DOHH2 (cell line): Measurements from ENCODE around the gene RTTN.

Experiments used
- H3F3A ChIP-seq: fragments of 200-600 bp; sonication (generic), shearing (Covaris generic); 2 replicates; pipeline ENCODE4 v1.6.0; 2016; ENCODE audit warnings: antibody characterized with exemption, mild to moderate bottlenecking; ENCODE audit not compliant: control insufficient read depth, insufficient read depth
- H3K27ac ChIP-seq: fragments of 200-600 bp; sonication (generic); 2 replicates; pipeline ENCODE4 v1.5.1; 2014; ENCODE audit warnings: low read depth, mild to moderate bottlenecking, low read length, moderate library complexity
- H3K27me3 ChIP-seq: fragments of 200-600 bp; sonication (generic); 2 replicates; pipeline ENCODE4 v1.6.1; 2014; ENCODE audit warnings: mild to moderate bottlenecking, low read length, mixed read lengths; ENCODE audit not compliant: control insufficient read depth
- H3K36me3 ChIP-seq: fragments of 200-600 bp; sonication (generic); 2 replicates; pipeline ENCODE4 v1.6.1; 2014; ENCODE audit warnings: mild to moderate bottlenecking, low read length, moderate library complexity, mixed read lengths; ENCODE audit not compliant: control insufficient read depth
- H3K4me1 ChIP-seq: fragments of 200-600 bp; sonication (generic); 2 replicates; pipeline ENCODE4 v1.6.1; 2014; ENCODE audit warnings: mild to moderate bottlenecking, low read length, mixed read lengths; ENCODE audit not compliant: control insufficient read depth
- H3K4me2 ChIP-seq: fragments of 200-600 bp; sonication (generic); 2 replicates; pipeline ENCODE4 v1.6.0; 2014; ENCODE audit warnings: mild to moderate bottlenecking, low read length, moderate library complexity
- H3K4me3 ChIP-seq: fragments of 200-600 bp; sonication (generic); 2 replicates; pipeline ENCODE4 v1.5.1; 2014; ENCODE audit warnings: mild to moderate bottlenecking, low read length, mixed read lengths
- H3K79me2 ChIP-seq: fragments of 200-600 bp; sonication (generic); 2 replicates; pipeline ENCODE4 v1.6.1; 2014; ENCODE audit warnings: mild to moderate bottlenecking, low read length, mixed read lengths; ENCODE audit not compliant: control insufficient read depth
- H3K9me2 ChIP-seq: fragments of 200-600 bp; sonication (generic); replicated peaks from 2 replicates; pipeline ENCODE4 v1.6.1; 2014; ENCODE audit warnings: mild to moderate bottlenecking, low read length, mixed read lengths; ENCODE audit not compliant: control insufficient read depth
- H3K9me3 ChIP-seq: fragments of 200-600 bp; sonication (generic); 2 replicates; pipeline ENCODE4 v1.6.1; 2014; ENCODE audit warnings: antibody characterized with exemption, low read length, mixed read lengths; ENCODE audit not compliant: control insufficient read depth, insufficient read depth
- H4K20me1 ChIP-seq: fragments of 200-600 bp; sonication (generic); 2 replicates; pipeline ENCODE4 v1.6.0; 2014; ENCODE audit warnings: low read depth, mild to moderate bottlenecking, antibody characterized with exemption, low read length, moderate library complexity; ENCODE audit not compliant: control insufficient read depth, insufficient read depth
- EZH2phosphoT487 ChIP-seq: fragments of 200-600 bp; sonication (generic); IDR thresholded peaks from 2 replicates; pipeline ENCODE4 v1.6.1; 2017; ENCODE audit warnings: borderline replicate concordance, mild to moderate bottlenecking, antibody characterized with exemption, low read length, moderate library complexity, mixed read lengths
- TF ChIP-seq, protein P1 (sequence below): fragments of 200-600 bp; sonication (generic); IDR thresholded peaks from one replicate; pipeline ENCODE4 v1.5.1; 2014; ENCODE audit warnings: antibody characterized with exemption, mild to moderate bottlenecking, low read depth, low read length; ENCODE audit not compliant: poor library complexity, severe bottlenecking

RTTN gene

DNA sequence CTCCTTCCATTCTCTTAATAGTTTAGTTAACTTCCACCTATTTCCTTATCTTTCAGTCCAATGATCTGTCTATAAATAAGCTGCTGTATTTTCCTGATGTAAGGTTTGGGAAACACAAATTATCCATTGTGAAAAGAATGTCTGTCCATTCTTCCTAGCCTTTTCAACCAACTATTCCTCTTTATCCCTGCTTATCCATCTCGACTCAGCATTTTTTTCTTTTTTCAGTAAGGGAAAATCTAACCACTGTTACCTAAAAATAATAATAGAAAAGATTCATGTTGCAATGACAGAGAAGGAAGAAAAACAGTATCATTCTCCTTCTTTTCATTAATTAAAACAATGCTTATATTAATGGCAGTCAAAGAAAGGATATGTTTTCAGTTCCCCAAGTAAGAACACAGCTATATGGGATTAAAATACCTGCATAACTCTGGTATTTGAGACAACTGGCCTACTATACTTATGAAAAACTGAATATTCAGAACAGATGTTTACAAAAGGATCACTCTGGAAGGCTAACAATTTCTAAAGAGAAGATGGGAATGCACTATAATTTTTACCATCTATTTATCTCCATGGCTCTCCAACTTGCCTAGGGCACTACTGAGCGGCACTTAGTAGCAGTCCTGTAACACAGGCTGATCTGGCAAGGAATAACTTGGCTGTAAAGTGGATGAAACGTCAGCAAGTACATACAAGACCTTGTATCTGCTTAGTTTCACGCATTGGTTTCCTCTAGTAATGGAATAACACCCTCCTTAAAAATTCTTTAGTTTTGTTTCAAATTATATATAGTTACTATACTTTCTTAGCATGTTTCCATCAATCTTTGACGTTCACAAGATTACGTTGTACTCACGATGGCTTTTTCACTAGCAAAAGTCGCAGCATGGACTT is 57.2 kb downstream of the RTTN start:
- H3F3A ChIP-seq = no peaks in the 10 kb centered on the region
- no peaks in the 10 kb centered on the region for H3K9me2 ChIP-seq

GRCh38 chr18:70146174-70146573 is 59.3 kb downstream of the RTTN start:
- H3K27me3 ChIP-seq = no peaks in the 10 kb centered on the region
- no peaks in the 10 kb centered on the region for H3K4me1 ChIP-seq
- no peak overlapping the region for H3K4me2 ChIP-seq
- no peaks in the 10 kb centered on the region for H3F3A ChIP-seq
- no peaks in the 10 kb centered on the region for H3K79me2 ChIP-seq
- H3K9me3 ChIP-seq = no peaks in the 10 kb centered on the region
- TF ChIP-seq, protein P1, sequence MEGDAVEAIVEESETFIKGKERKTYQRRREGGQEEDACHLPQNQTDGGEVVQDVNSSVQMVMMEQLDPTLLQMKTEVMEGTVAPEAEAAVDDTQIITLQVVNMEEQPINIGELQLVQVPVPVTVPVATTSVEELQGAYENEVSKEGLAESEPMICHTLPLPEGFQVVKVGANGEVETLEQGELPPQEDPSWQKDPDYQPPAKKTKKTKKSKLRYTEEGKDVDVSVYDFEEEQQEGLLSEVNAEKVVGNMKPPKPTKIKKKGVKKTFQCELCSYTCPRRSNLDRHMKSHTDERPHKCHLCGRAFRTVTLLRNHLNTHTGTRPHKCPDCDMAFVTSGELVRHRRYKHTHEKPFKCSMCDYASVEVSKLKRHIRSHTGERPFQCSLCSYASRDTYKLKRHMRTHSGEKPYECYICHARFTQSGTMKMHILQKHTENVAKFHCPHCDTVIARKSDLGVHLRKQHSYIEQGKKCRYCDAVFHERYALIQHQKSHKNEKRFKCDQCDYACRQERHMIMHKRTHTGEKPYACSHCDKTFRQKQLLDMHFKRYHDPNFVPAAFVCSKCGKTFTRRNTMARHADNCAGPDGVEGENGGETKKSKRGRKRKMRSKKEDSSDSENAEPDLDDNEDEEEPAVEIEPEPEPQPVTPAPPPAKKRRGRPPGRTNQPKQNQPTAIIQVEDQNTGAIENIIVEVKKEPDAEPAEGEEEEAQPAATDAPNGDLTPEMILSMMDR = no peak
- TF ChIP-seq EZH2phosphoT487 = no peak
- H3K36me3 ChIP-seq = peaks cover 60% of the 10 kb centered on the region
- no peaks in the 10 kb centered on the region for H4K20me1 ChIP-seq
- no peak overlapping the region for H3K4me3 ChIP-seq
- no peaks in the 10 kb centered on the region for H3K9me2 ChIP-seq
- H3K27ac ChIP-seq = no peak overlapping the region

More for the DNA sequence above, 57.2 kb downstream of the RTTN start:
- Histone ChIP-seq H3K4me3 (no peak overlapping the region), H3K9me3 (no peaks in the 10 kb centered on the region), H3K27me3 (no peaks in the 10 kb centered on the region), H3K27ac (no peak overlapping the region), H3K79me2 (no peaks in the 10 kb centered on the region), H3K36me3 (peaks cover 55% of the 10 kb centered on the region), H3K4me1 (no peaks in the 10 kb centered on the region), H3K4me2 (no peak overlapping the region), H4K20me1 (no peaks in the 10 kb centered on the region)
- TF ChIP-seq EZH2phosphoT487 = no peak
- TF ChIP-seq, protein P1 = no peak

DNA sequence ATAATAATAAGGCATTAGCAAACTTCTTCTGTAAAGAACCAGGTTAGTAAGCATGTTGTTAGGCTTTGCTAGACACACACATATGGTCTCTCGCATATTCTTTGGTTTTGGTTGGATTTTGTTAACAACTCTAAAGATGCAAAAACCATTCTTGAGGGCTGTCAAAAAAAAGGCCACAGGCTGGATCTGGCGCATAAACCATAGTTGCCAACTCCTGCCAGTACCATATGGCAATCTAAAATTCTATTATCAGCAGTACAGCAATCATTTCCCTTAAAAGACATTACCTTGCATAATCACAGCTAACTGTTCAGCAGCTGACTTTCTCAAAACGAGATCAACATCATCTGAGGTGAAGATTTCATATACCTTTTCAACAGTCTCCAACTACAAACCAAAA is 63.5 kb downstream of the RTTN start:
- peaks cover 43% of the 10 kb centered on the region for H3K36me3 ChIP-seq
- no peak overlapping the region for H3K4me3 ChIP-seq
- 0 out of 2 replicates have a peak, but pooled peaks cover 2% of the 10 kb centered on the region for H3F3A ChIP-seq
- H3K27ac ChIP-seq = no peak overlapping the region
- no peaks in the 10 kb centered on the region for H4K20me1 ChIP-seq
- no peaks in the 10 kb centered on the region for H3K9me2 ChIP-seq
- H3K4me1 ChIP-seq = no peaks in the 10 kb centered on the region
- H3K4me2 ChIP-seq = no peak overlapping the region
- H3K27me3 ChIP-seq = no peaks in the 10 kb centered on the region
- no peaks in the 10 kb centered on the region for H3K9me3 ChIP-seq
- H3K79me2 ChIP-seq = no peaks in the 10 kb centered on the region
- TF ChIP-seq EZH2phosphoT487 = no peak
- TF ChIP-seq, protein P1 = no peak
